Endothelial cell of umbilical vein (primary cell): Measurements from ENCODE around the gene CCDC185. TPM values are rescaled to one million over a fixed set of nuclear protein-coding genes. Genes with fewer than 3 reads are reported as not detected.

Experiments used
- BruUV-seq: library from RNA; stranded (reverse); fragments of 400-500 nt; replicated peaks from 2 replicates; lab custom pipeline; 2021; lab: Mats Ljungman, UMichigan
- CTCF ChIA-PET: fragments of 300-600, 350-600 bp; sonication (Branson Sonifier 250); formaldehyde crosslinking; loops from one replicate; lab custom pipeline; 2021; ENCODE audit warnings: antibody characterized with exemption, inconsistent platforms; lab: Charles Lee
- POLR2A ChIA-PET: fragments of 300-600, 350-600 bp; sonication (Branson Sonifier 250); formaldehyde crosslinking; loops from one replicate; lab custom pipeline; 2021; ENCODE audit warnings: antibody characterized with exemption, inconsistent platforms; lab: Charles Lee
- DNase-seq: peaks from one replicate; pipeline ENCODE4 v3.0.0-alpha.2; 2011; ENCODE audit warnings: low read depth, low spot score
- FAIRE-seq: peaks from 2 replicates; lab custom pipeline; 2011; peaks lifted over from hg19 to GRCh38; lab: Jason Lieb, UNC
- H2AFZ ChIP-seq: 2 replicates; pipeline ENCODE4 v1.6.0; 2012; ENCODE audit warnings: low read depth, low read length, control low read depth, inconsistent platforms
- H3K27ac ChIP-seq: 2 replicates; pipeline ENCODE4 v1.5.1; 2011; ENCODE audit warnings: low read depth, mild to moderate bottlenecking, control low read depth, low read length, moderate library complexity; ENCODE audit not compliant: insufficient read depth
- H3K27me3 ChIP-seq, 2 experiments: 2 replicates each; pipeline versions ENCODE4 v1.6.0 to v1.6.1; 2011; ENCODE audit warnings: low read length in 2 of 2, mixed read lengths in 1 of 2; ENCODE audit not compliant: control insufficient read depth in 2 of 2, insufficient read depth in 2 of 2
- H3K36me3 ChIP-seq, 2 experiments: 2 replicates in 1 of 2; 3 replicates in 1 of 2; pipeline ENCODE4 v1.5.1; 2011; ENCODE audit warnings: low read length in 2 of 2, mild to moderate bottlenecking in 1 of 2, moderate library complexity in 1 of 2; ENCODE audit not compliant: control insufficient read depth in 2 of 2, insufficient read depth in 2 of 2; ENCODE audit errors: extremely low read depth in 1 of 2
- H3K4me1 ChIP-seq: 3 replicates; pipeline ENCODE4 v1.5.1; 2011; ENCODE audit warnings: mild to moderate bottlenecking, low read length; ENCODE audit not compliant: control insufficient read depth, insufficient read depth; ENCODE audit errors: extremely low read depth
- H3K4me2 ChIP-seq: 2 replicates; pipeline ENCODE4 v1.6.1; 2011; ENCODE audit warnings: low read length, control low read depth, mixed read lengths; ENCODE audit not compliant: insufficient read depth
- H3K4me3 ChIP-seq, 3 experiments: fragments of 200-600 bp in 1 of 3; sonication (generic), shearing (Covaris generic) in 1 of 3; replicated peaks in 1 of 3; 2 replicates each; pipeline ENCODE4 v1.5.1; 2011 to 2016; ENCODE audit warnings: control low read depth in 3 of 3, low read length in 3 of 3, mild to moderate bottlenecking in 2 of 3, inconsistent platforms in 1 of 3, low read depth in 1 of 3, moderate library complexity in 1 of 3; ENCODE audit not compliant: insufficient read depth in 1 of 3
- H3K79me2 ChIP-seq: 2 replicates; pipeline ENCODE4 v1.6.0; 2012; ENCODE audit warnings: low read length, inconsistent platforms; ENCODE audit not compliant: control insufficient read depth, insufficient read depth
- H3K9ac ChIP-seq: replicated peaks from 2 replicates; pipeline ENCODE3; 2011; ENCODE audit warnings: low read length, control low read depth; ENCODE audit not compliant: insufficient read depth; ENCODE audit errors: extremely low read depth
- H3K9me1 ChIP-seq: replicated peaks from 3 replicates; pipeline ENCODE4 v1.6.0; 2011; ENCODE audit warnings: mild to moderate bottlenecking, low read length; ENCODE audit not compliant: control insufficient read depth, insufficient read depth; ENCODE audit errors: extremely low read depth
- H3K9me3 ChIP-seq: replicated peaks from 2 replicates; pipeline ENCODE4 v1.5.1; 2012; ENCODE audit warnings: low read length, inconsistent platforms; ENCODE audit not compliant: control insufficient read depth, insufficient read depth
- H4K20me1 ChIP-seq: replicated peaks from 2 replicates; pipeline ENCODE3; 2011; ENCODE audit warnings: mild to moderate bottlenecking, low read length; ENCODE audit not compliant: control insufficient read depth, insufficient read depth; ENCODE audit errors: extremely low read depth
- EZH2 ChIP-seq: IDR thresholded peaks from 2 replicates; pipeline ENCODE4 v1.6.1; 2012; ENCODE audit warnings: borderline replicate concordance, low read depth, mild to moderate bottlenecking, moderate library complexity, low read length, inconsistent platforms; ENCODE audit not compliant: severe bottlenecking
- GATA2 ChIP-seq: IDR thresholded peaks from 2 replicates; pipeline ENCODE4 v1.7.0; 2011; ENCODE audit warnings: low read depth, mild to moderate bottlenecking, moderate library complexity, mixed read lengths, low read length; ENCODE audit not compliant: insufficient read length, insufficient read depth
- JUN ChIP-seq: IDR thresholded peaks from 2 replicates; pipeline ENCODE4 v1.6.1; 2011; ENCODE audit warnings: borderline replicate concordance, low read depth; ENCODE audit not compliant: insufficient read length, insufficient read depth
- MYC ChIP-seq: IDR thresholded peaks from one replicate; pipeline ENCODE4 v1.6.1; 2011; ENCODE audit warnings: mild to moderate bottlenecking, low read depth, low read length
- POLR2A ChIP-seq: IDR thresholded peaks from 2 replicates; pipeline ENCODE4 v1.6.1; 2012; ENCODE audit warnings: low read depth, mild to moderate bottlenecking, control low read depth, low read length
- dilution Hi-C: fragments of 300-500 bp; cut with MboI; formaldehyde crosslinking; loops from one replicate; pipeline ENCODE4 v1.15.0; 2019; ENCODE audit warnings: low sequenced_read_pairs; ENCODE audit not compliant: extremely low pct_ligation_motif_present
- intact Hi-C: fragments of 100-400 bp; cut with micrococcal nuclease; formaldehyde crosslinking; loops from one replicate; pipeline ENCODE4 v1.10.0; 2022
- polyA plus RNA-seq, 4 experiments: library from polyadenylated mRNA; depleted of rRNA in 3 of 4; stranded (reverse) in 3 of 4; unstranded in 1 of 4; fragments of >200 nt; gene quantifications; 2 replicates each; pipeline versions ENCODE4 v1.2.1 to v1.2.3, GENCODE V29; 2011 to 2012; ENCODE audit warnings: missing spikeins in 1 of 4
- small RNA-seq: library from RNA; depleted of rRNA; stranded (forward); fragments of <200 nt; gene quantifications from one replicate; pipeline ENCODE3, GENCODE V24; 2012; ENCODE audit warnings: low replicate concordance, low read depth; ENCODE audit not compliant: insufficient read depth, insufficient read length
- total RNA-seq: library from RNA; stranded (reverse); gene quantifications from 2 replicates; pipeline ENCODE4 v1.2.3, GENCODE V29; 2021
- TF ChIP-seq, protein P1 (sequence below), 2 donors: IDR thresholded peaks; 1 replicate in 1 of 2; 2 replicates in 1 of 2; pipeline ENCODE4 v1.5.1; 2011; ENCODE audit warnings: low read length in 2 of 2, mild to moderate bottlenecking in 2 of 2, moderate library complexity in 2 of 2, control low read depth in 1 of 2, inconsistent platforms in 1 of 2, low read depth in 1 of 2; ENCODE audit not compliant: insufficient read depth in 1 of 2; ENCODE audit errors: extremely low read depth in 1 of 2
- TF ChIP-seq, protein P2 (sequence below): IDR thresholded peaks from 2 replicates; pipeline ENCODE4 v1.6.1; 2011; ENCODE audit not compliant: insufficient read depth, insufficient read length

Gene CCDC185
- total and polyA plus RNA-seq, 2 donors (not counting 3 experiments of a cell fraction or from before 2014, with no cell fraction given): not detected

DNA sequence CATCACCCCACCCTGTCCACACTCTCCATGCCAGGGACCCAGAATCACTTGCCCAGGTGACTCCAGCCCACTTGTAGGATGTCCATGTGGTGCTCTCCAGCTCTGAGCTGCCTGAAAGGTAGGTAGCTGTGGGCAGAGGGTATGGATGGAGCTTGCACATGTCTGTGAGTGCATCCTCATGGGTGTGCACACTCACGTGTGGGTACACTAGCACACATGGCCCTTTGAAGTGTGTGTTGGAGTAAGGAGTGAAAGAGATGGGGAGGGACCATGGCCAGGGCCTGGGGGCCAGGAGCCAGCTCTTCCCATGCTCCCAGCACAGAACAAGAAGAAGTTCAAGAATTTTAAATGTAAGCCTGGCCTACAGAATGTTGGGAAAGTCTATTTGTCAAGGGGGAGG lies 50.2 kb downstream of the CCDC185 start:
- Histone ChIP-seq H3K79me2 (no peaks in the 10 kb centered on the region), H3K4me2 (no peak overlapping the region), H3K27me3 (no peaks in the 10 kb centered on the region), H3K36me3 (no peaks in the 10 kb centered on the region), H3K4me3 (no peak overlapping the region), H4K20me1 (no peaks in the 10 kb centered on the region), H3K9me3 (no peaks in the 10 kb centered on the region), H3K9me1 (no peaks in the 10 kb centered on the region), H3K9ac (no peak overlapping the region), H3K4me1 (no peaks in the 10 kb centered on the region), H3K27ac (no peak overlapping the region), H2AFZ (no peak overlapping the region)
- no peak for TF ChIP-seq POLR2A
- no peak for TF ChIP-seq GATA2
- no peak for TF ChIP-seq EZH2
- TF ChIP-seq, protein P1, sequence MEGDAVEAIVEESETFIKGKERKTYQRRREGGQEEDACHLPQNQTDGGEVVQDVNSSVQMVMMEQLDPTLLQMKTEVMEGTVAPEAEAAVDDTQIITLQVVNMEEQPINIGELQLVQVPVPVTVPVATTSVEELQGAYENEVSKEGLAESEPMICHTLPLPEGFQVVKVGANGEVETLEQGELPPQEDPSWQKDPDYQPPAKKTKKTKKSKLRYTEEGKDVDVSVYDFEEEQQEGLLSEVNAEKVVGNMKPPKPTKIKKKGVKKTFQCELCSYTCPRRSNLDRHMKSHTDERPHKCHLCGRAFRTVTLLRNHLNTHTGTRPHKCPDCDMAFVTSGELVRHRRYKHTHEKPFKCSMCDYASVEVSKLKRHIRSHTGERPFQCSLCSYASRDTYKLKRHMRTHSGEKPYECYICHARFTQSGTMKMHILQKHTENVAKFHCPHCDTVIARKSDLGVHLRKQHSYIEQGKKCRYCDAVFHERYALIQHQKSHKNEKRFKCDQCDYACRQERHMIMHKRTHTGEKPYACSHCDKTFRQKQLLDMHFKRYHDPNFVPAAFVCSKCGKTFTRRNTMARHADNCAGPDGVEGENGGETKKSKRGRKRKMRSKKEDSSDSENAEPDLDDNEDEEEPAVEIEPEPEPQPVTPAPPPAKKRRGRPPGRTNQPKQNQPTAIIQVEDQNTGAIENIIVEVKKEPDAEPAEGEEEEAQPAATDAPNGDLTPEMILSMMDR (IDR thresholded peaks at IDR 0.05; ENCODE audit: extremely low read depth in 1 of 2, insufficient read depth in 1 of 2, low read depth in 1 of 2, low read length in 2 of 2): no peak
- TF ChIP-seq, protein P2, sequence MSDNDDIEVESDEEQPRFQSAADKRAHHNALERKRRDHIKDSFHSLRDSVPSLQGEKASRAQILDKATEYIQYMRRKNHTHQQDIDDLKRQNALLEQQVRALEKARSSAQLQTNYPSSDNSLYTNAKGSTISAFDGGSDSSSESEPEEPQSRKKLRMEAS: no peak
- intact Hi-C loops: no loop called here
- POLR2A ChIA-PET: no interaction called here
- no peak for FAIRE-seq
- DNase-seq: no peak
- CTCF ChIA-PET: no interaction called here
- dilution Hi-C loops: no loop called here
- BruUV-seq: no TSS peak

DNA sequence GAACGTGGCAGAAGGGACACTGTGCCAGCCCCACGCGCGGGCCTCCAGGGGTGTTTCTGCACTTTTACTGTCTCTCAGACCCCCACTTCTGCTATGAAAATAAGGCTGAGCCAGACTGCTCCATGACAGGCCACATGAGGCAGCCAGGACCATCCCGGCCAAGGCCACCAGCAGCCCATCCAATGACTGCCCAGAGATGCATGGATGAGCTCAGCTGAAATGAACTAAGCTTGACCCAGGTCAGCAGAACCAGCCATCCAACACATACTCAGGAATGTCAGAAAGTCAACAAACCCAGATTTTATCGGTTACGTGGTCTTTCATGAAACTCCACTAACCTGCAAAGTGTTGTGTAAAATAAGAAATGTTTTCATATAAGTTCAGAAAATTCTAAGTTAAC lies 51.2 kb downstream of the CCDC185 start:
- ChIA-PET CTCF (no interaction called here), POLR2A (no interaction called here)
- H3K9me3 ChIP-seq: no peaks in the 10 kb centered on the region
- FAIRE-seq (no peak), DNase-seq (no peak)
- H4K20me1 ChIP-seq: no peaks in the 10 kb centered on the region
- H3K9me1 ChIP-seq: no peaks in the 10 kb centered on the region
- no peak for TF ChIP-seq JUN
- TF ChIP-seq MYC: no peak
- H3K27ac ChIP-seq: no peak overlapping the region
- H3K27me3 ChIP-seq: no peaks in the 10 kb centered on the region
- H3K4me2 ChIP-seq: no peak overlapping the region
- no peak overlapping the region for H2AFZ ChIP-seq
- no peaks in the 10 kb centered on the region for H3K36me3 ChIP-seq
- dilution Hi-C loops (no loop called here), intact Hi-C loops (no loop called here)
- no peak overlapping the region for H3K9ac ChIP-seq
- BruUV-seq: no TSS peak
- no peak overlapping the region for H3K4me3 ChIP-seq
- no peaks in the 10 kb centered on the region for H3K4me1 ChIP-seq
- no peaks in the 10 kb centered on the region for H3K79me2 ChIP-seq

Small RNA genes within 50 kb of the gene (small RNA-seq; reads per million reads assigned to genes)
- not detected for gene RNU4-57P

Other genes with a start within 250 kb of the CCDC185 start
- gene SUSD4, start 29.2 kb upstream of the CCDC185 start, total RNA-seq: not detected in 2 replicates
- not detected in 2 replicates for gene SUSD4, start 29.2 kb upstream of the CCDC185 start, polyA plus RNA-seq